ENCODE measurements around the gene GNB1.
"Not testable (repeated sequence)": the region's sequence is repeated elsewhere in the genome, so short reads cannot be mapped to it uniquely, and the experiment has no call there.

The GNB1 gene

GRCh38 chr1:1889090-1889750 lies 1.7 kb downstream of the GNB1 start:
- Histone ChIP-seq H3K27ac (ENCODE audit: low read depth, low read length) (peak overlapping the region; percentile 74), H3K4me1 (ENCODE audit: control insufficient read depth, insufficient read depth, low read length) (peaks cover 26% of the 10 kb centered on the region), H3K9ac (ENCODE audit: low read length) (no peak overlapping the region)

GRCh38 chr1:1883890-1884289 lies 7.0 kb downstream of the GNB1 start:
- peaks cover 14% of the 10 kb centered on the region for H3K4me1 ChIP-seq (ENCODE audit: control insufficient read depth, insufficient read depth, low read length)

More at GRCh38 chr1:1889090-1889750, 1.7 kb downstream of the GNB1 start:
- Histone ChIP-seq H3K4me3 (ENCODE audit: low read length) (peak overlapping the region; percentile 86), H3K36me3 (ENCODE audit: control insufficient read depth, insufficient read depth, low read length) (no peaks in the 10 kb centered on the region), H3K27me3 (ENCODE audit: control insufficient read depth, insufficient read depth, low read length) (no peaks in the 10 kb centered on the region)

GRCh38 chr1:1883092-1883873 lies 7.6 kb downstream of the GNB1 start:
- Histone ChIP-seq H3K4me3 (ENCODE audit: low read length) (no peak overlapping the region), H3K36me3 (ENCODE audit: control insufficient read depth, insufficient read depth, low read length) (no peaks in the 10 kb centered on the region), H3K4me1 (ENCODE audit: control insufficient read depth, insufficient read depth, low read length) (peaks cover 10% of the 10 kb centered on the region), H3K9ac (ENCODE audit: low read length) (no peak overlapping the region), H3K27ac (ENCODE audit: low read depth, low read length) (no peak overlapping the region), H3K27me3 (ENCODE audit: control insufficient read depth, insufficient read depth, low read length) (no peaks in the 10 kb centered on the region)

More at GRCh38 chr1:1883890-1884289, 7.0 kb downstream of the GNB1 start:
- H3K9ac ChIP-seq (ENCODE audit: low read length); H3K36me3 ChIP-seq (ENCODE audit: control insufficient read depth, insufficient read depth, low read length); H3K27ac ChIP-seq (ENCODE audit: low read depth, low read length); H3K27me3 ChIP-seq (ENCODE audit: control insufficient read depth, insufficient read depth, low read length); H3K4me3 ChIP-seq (ENCODE audit: low read length): not testable (repeated sequence)

- no peak overlapping the region for H3K27ac ChIP-seq (ENCODE audit: low read depth, low read length)
- peaks cover 5% of the 10 kb centered on the region for H3K4me1 ChIP-seq (ENCODE audit: control insufficient read depth, insufficient read depth, low read length)
- peak overlapping the region; percentile 9 for H3K4me3 ChIP-seq (ENCODE audit: low read length)
- H3K36me3 ChIP-seq (ENCODE audit: control insufficient read depth, insufficient read depth, low read length) = no peaks in the 10 kb centered on the region
- H3K9ac ChIP-seq (ENCODE audit: low read length) = no peak overlapping the region
- H3K27me3 ChIP-seq (ENCODE audit: control insufficient read depth, insufficient read depth, low read length) = no peaks in the 10 kb centered on the region
Observed at GRCh38 chr1:1881727-1882126, 9.2 kb downstream of the GNB1 start.

GRCh38 chr1:1880617-1881312 lies 10.1 kb downstream of the GNB1 start:
- Histone ChIP-seq H3K9ac (ENCODE audit: low read length) (no peak overlapping the region), H3K4me3 (ENCODE audit: low read length) (peak overlapping the region; percentile 13), H3K36me3 (ENCODE audit: control insufficient read depth, insufficient read depth, low read length) (peaks cover 2% of the 10 kb centered on the region), H3K27ac (ENCODE audit: low read depth, low read length) (no peak overlapping the region), H3K4me1 (ENCODE audit: control insufficient read depth, insufficient read depth, low read length) (peaks cover 5% of the 10 kb centered on the region), H3K27me3 (ENCODE audit: control insufficient read depth, insufficient read depth, low read length) (no peaks in the 10 kb centered on the region)

GRCh38 chr1:1879942-1880341 lies 10.9 kb downstream of the GNB1 start:
- peaks cover 5% of the 10 kb centered on the region for H3K4me1 ChIP-seq (ENCODE audit: control insufficient read depth, insufficient read depth, low read length)
- H3K27ac ChIP-seq (ENCODE audit: low read depth, low read length) = no peak overlapping the region
- H3K27me3 ChIP-seq (ENCODE audit: control insufficient read depth, insufficient read depth, low read length) = no peaks in the 10 kb centered on the region
- no peak overlapping the region for H3K4me3 ChIP-seq (ENCODE audit: low read length)
- peaks cover 2% of the 10 kb centered on the region for H3K36me3 ChIP-seq (ENCODE audit: control insufficient read depth, insufficient read depth, low read length)
- no peak overlapping the region for H3K9ac ChIP-seq (ENCODE audit: low read length)

GRCh38 chr1:1877865-1878436 lies 12.9 kb downstream of the GNB1 start:
- Histone ChIP-seq H3K27ac (ENCODE audit: low read depth, low read length) (no peak overlapping the region), H3K4me1 (ENCODE audit: control insufficient read depth, insufficient read depth, low read length) (peaks cover 8% of the 10 kb centered on the region), H3K27me3 (ENCODE audit: control insufficient read depth, insufficient read depth, low read length) (no peaks in the 10 kb centered on the region), H3K9ac (ENCODE audit: low read length) (no peak overlapping the region), H3K4me3 (ENCODE audit: low read length) (no peak overlapping the region), H3K36me3 (ENCODE audit: control insufficient read depth, insufficient read depth, low read length) (peaks cover 8% of the 10 kb centered on the region)

- Histone ChIP-seq H3K4me1 (ENCODE audit: control insufficient read depth, insufficient read depth, low read length) (peaks cover 8% of the 10 kb centered on the region), H3K27ac (ENCODE audit: low read depth, low read length) (no peak overlapping the region), H3K9ac (ENCODE audit: low read length) (no peak overlapping the region), H3K36me3 (ENCODE audit: control insufficient read depth, insufficient read depth, low read length) (peaks cover 8% of the 10 kb centered on the region), H3K4me3 (ENCODE audit: low read length) (no peak overlapping the region), H3K27me3 (ENCODE audit: control insufficient read depth, insufficient read depth, low read length) (no peaks in the 10 kb centered on the region)
Observed at GRCh38 chr1:1876335-1876930, 14.5 kb downstream of the GNB1 start.

GRCh38 chr1:1875932-1876331 lies 15.0 kb downstream of the GNB1 start:
- H3K36me3 ChIP-seq (ENCODE audit: control insufficient read depth, insufficient read depth, low read length) = peaks cover 8% of the 10 kb centered on the region
- no peak overlapping the region for H3K9ac ChIP-seq (ENCODE audit: low read length)
- no peak overlapping the region for H3K4me3 ChIP-seq (ENCODE audit: low read length)
- peaks cover 8% of the 10 kb centered on the region for H3K4me1 ChIP-seq (ENCODE audit: control insufficient read depth, insufficient read depth, low read length)
- no peaks in the 10 kb centered on the region for H3K27me3 ChIP-seq (ENCODE audit: control insufficient read depth, insufficient read depth, low read length)
- no peak overlapping the region for H3K27ac ChIP-seq (ENCODE audit: low read depth, low read length)

GRCh38 chr1:1874901-1875300 lies 16.0 kb downstream of the GNB1 start:
- Histone ChIP-seq H3K27me3 (ENCODE audit: control insufficient read depth, insufficient read depth, low read length) (no peaks in the 10 kb centered on the region), H3K9ac (ENCODE audit: low read length) (no peak overlapping the region), H3K36me3 (ENCODE audit: control insufficient read depth, insufficient read depth, low read length) (peaks cover 8% of the 10 kb centered on the region), H3K4me3 (ENCODE audit: low read length) (no peak overlapping the region), H3K27ac (ENCODE audit: low read depth, low read length) (no peak overlapping the region), H3K4me1 (ENCODE audit: control insufficient read depth, insufficient read depth, low read length) (peaks cover 4% of the 10 kb centered on the region)

GRCh38 chr1:1873186-1873585 lies 17.7 kb downstream of the GNB1 start:
- Histone ChIP-seq H3K4me3 (ENCODE audit: low read length) (no peak overlapping the region), H3K27ac (ENCODE audit: low read depth, low read length) (no peak overlapping the region), H3K9ac (ENCODE audit: low read length) (peak overlapping the region; percentile 6), H3K27me3 (ENCODE audit: control insufficient read depth, insufficient read depth, low read length) (no peaks in the 10 kb centered on the region), H3K36me3 (ENCODE audit: control insufficient read depth, insufficient read depth, low read length) (peaks cover 8% of the 10 kb centered on the region), H3K4me1 (ENCODE audit: control insufficient read depth, insufficient read depth, low read length) (peaks cover 4% of the 10 kb centered on the region)
